ENCODE data around the gene ZFYVE19.

ZFYVE19 gene

DNA sequence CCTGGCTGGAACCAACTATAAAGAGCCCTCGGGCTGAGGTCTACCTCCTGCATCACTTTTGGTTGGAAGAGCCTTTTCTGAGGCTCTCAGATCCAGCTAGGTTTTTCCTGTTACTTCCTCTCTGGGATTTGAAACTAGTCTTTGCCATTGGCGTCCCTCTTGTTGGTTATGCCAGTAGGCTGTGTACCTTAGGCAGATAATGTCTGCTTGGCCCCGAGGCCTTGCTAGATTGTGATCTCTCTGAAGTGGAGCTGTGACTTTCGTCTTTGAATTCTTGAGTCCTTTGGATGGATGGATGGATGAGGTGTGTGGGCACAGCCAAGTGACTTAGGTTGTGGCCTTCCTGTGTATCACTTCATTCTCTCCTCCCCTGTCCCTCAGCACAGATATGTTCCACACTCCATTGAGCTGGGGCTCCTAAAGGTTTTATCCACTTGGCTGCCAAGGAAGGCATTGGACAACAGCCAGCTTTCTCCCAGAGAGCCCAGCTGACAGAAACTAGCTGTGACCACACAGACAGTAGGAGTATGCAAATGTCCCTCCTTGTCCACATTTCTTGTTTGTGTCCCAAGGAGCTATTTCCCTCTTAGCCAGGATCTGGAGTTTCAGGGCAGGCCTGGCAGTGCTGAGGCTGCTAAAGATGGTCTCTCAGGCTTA is 8.3 kb downstream of the ZFYVE19 start:
- DNase-seq (ENCODE audit: low read depth): peak; percentile 23

DNA sequence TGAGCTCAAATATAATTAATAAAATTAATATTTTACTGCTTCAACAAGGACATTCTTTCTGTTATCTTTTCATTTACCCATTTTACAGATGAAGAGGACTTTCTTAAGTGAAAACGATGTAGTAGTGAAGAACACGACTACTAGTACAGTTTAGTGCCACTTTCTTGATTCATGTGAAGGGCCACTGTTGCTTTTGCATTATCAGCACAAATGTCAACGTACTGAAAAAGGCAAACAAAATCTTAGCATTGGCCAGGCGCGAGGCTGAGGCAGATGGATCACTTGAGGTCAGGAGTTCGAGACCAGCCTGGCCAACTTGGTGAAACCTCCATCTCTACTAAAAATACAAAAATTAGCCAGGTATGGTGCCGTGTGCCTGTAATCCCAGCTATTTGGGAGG is 12.2 kb downstream of the ZFYVE19 start:
- DNase-seq (ENCODE audit: low read depth): no peak

DNA sequence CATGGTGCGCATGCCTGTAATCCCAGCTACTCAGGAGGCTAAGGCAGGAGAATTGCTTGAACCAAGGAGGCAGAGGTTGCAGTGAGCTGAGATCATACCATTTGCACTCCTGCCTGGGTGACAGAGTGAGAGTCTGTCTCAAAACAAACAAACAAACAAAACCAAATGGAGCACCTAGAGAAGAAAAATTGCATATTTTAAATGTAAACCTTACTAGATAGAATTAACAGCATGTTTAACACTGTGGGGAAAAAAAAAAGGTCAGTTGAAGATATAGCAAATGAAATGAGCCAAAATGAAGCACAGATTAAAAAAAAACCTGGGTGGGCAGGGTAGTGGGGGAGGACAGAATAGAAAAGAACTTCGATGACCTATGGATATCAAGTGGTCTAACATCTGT is 14.3 kb downstream of the ZFYVE19 start:
- DNase-seq (ENCODE audit: low read depth): no peak

DNA sequence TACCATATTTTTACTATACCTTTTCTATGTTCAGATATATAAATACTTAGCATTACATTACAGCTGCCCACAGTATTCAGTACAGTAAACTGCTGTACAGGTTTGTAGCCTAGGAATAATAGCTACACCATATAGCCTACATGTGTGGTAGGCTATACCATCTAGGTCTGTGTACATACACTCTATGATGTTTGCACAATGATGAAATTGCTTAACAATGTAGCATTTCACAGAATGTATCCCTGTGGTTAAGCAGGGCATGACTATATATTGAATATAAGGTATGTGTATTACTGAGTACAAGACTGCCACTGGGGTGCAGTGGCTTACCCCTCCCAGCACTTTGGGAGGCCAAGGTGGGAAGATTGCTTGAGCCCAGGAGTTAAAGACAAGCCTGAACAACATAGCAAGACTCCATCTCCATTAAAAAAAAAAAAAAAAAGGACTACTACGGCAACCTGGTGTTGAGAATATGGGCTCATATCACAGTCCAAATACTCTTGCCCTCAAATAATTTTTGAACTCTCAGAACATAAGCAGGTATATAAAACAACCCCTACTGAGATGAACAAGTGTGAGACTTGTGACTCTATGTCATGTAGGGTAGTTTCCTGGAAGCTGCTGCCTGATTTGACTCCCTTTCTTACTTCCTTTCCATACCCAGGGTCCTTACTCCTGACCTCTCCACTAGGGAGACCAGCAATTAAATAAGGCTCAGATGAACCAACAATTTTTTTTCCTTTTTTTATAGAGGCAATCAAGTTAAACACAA is 16.9 kb downstream of the ZFYVE19 start:
- DNase-seq (ENCODE audit: low read depth): no peak

DNA sequence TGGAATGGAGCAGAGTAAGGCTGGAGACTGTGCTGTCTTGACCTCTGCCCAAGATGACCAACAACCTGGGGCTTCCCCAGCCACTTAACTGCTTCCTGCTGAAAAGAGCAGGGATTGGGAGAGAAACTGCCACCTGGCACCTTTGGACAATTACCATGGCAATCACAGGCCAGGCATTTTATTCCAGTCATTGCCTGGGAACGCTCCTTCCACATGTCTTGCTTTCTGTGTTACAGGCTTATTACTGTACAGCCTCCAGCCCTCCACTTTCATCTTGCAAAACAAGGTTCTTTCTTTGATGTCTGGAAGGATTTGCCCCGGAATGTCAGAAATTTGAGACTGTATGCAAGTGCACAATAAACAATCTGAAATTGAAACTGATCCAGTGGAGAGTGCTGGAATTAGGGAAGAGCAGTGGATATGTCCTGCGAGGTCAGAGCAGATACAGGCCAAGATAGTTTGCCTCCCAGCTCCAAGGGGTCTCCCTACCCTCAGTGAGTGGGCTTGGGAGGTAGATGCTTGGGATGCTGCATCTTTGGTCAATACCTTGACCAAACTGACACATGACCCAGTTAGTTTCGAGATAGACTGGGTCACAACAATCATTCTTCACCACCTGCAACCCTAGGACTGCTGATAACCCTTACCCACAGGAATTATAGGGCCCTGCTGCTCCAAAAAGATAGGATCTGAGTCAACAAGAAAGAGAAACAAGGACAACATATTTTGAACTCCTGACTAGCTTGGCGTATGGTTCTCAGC is 19.0 kb downstream of the ZFYVE19 start:
- peak; percentile 55 for DNase-seq (ENCODE audit: low read depth)

DNA sequence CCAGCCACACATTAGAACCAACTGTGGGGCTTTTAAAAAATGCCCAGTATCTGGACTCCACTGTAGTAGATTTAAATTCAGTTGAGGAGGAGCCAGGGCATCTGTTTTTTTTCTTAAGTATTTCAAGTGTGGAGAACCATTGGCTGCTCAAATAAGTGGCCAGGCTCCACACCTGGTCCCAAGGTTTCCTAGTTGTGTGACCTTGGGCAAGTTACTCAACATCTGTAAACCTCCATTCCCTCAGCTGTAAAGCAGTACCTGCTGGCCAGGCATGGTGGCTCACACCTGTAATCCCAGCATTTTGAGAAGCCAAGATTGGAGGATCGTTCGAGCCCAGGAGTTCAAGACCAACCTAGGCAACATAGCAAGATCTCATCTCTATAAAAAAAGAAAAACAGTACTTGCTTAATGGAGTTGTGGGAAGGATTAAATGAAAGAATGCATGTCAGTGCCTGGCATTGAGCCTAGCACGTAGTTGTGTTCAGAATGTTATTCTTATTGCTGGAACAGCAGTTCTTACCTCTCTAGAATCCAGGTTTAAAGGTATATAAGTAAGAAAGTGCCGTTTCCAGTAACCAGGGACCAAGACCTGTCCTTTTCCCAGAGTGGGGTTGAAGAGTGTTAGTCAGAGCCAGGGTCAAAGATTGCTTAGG is 19.7 kb downstream of the ZFYVE19 start:
- DNase-seq (ENCODE audit: low read depth): peak; percentile 44

DNA sequence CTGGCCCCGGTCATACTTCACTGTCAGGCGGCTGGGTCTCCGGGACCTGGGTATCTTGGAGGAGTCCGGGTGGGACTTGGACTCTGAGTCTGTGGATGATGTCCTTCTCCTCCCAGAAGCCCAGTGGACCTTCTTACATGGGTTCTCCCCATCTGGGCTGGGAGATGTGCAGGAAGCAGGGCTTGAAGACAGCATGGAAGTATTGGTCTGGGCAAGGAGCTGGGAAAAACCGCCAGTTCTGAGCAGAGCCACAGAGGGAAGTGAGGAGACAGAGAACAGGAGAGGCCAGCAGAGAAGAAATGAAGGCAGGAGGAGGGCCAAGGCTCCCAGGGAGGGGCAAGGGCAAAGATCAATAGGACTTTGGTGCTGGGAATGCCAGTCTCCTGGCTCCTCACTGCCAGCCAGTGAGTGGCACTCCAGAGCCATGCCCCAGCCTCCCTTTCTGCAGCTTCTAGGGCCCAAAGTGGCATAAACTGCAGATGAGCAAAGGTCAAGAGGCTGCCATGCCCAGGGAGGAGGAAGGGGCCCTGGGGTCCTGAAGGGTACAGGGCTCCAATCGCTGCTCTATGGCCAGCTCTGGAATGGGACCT is 21.7 kb downstream of the ZFYVE19 start, which contains the start of gene PPP1R14D:
PPP1R14D (minus strand) TSS at position 262 of the 590 bp plus-strand sequence; CDS start at position 195, 67 bp downstream.
- no peak for DNase-seq (ENCODE audit: low read depth)

DNA sequence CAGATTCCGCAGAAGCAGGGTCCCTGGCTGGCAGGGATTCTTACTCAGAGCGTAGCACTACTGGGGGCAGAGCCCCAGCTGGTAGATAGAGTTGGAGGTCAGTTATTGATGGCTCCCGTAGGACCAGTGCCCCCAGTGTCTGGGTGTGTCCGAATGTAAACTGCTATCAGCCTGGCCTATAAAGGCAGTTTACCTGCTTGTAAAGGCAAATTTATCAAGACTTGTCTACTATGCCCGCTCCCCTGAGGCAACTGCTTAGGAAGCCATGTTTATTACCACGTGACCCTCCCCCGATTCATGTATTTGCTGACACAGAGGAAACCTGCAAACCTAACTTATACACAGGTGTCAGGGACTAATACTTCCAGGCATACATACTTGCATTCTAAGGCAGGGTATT is 22.2 kb downstream of the ZFYVE19 start:
- no peak for DNase-seq (ENCODE audit: low read depth)

DNA sequence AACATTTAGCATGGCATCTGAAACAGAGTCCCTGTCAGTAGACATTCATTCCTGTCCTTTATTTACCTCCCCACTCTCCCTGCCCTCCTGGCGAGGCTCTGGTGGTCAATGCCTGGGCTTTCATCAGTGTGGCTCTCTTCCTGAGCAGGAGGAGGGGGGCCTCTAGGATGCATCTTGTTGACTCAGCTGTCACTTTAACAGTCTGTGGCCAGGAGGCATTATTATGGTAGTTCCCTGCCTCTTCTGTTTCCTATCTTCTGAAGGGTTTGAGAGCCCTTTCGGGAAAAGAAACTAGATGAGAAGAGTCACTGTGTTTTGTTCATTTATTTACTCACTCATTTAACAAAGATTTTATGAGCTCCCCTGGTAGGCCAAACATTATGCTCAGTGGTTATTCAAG is 24.0 kb downstream of the ZFYVE19 start:
- DNase-seq (ENCODE audit: low read depth): no peak

DNA sequence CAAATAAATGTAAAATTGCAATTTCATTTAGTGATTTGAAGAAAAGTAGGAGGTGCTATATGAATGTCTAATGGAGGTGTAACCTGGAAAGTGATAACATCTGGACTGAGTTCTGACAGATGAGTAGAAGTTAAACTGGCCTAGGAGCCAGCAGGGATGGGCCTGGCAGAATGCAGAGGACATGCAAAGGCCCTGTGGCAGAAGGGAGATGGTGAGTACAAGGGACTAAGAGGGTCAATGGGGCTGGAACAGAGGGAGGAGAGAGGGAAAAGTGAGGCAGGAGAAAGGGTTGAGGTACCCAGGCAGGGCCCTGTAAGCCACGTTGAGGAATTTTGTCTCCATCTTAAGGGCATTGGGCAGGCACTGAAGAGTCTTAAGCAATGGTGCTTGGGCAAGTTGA is 25.0 kb downstream of the ZFYVE19 start:
- no peak for DNase-seq (ENCODE audit: low read depth)

DNA sequence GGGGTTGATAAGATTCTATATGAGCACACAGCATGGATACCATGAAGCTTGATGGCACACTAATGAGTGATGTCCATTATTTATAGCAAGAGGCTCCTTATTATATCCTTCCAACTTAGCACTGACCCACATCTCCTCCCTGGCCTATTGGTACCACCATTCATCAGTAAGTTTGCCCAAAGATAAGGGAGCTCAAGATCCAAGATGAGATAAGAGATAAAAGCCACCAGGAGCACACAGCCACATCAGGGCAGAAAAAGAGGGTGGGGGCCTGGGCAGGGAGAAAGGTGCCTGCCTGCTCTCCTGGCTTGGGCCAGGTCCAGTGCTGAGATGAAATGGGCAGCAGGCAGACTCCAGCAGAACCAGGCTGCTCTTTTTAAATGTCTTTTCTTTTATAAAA is 26.0 kb downstream of the ZFYVE19 start:
- DNase-seq (ENCODE audit: low read depth): no peak

DNA sequence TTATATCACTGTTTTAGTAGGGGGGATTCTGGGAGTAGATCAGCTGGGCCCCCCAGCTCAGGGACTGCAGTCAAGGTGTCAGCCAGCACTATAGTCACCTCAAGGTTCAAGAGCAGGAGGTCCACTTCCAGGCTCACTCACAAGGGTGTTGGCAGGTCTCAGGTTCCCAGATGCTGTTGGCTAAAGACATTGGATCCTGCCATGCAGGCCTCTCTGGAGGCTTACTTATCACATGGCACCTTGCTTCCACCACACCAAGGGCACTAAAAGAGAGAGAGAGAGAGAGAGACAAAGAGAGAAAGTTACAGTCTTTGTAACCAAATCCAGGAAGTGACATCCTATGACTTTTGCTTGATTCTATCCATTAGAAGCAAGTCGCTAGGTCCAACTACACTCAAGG is 29.1 kb downstream of the ZFYVE19 start:
- no peak for DNase-seq (ENCODE audit: low read depth)

DNA sequence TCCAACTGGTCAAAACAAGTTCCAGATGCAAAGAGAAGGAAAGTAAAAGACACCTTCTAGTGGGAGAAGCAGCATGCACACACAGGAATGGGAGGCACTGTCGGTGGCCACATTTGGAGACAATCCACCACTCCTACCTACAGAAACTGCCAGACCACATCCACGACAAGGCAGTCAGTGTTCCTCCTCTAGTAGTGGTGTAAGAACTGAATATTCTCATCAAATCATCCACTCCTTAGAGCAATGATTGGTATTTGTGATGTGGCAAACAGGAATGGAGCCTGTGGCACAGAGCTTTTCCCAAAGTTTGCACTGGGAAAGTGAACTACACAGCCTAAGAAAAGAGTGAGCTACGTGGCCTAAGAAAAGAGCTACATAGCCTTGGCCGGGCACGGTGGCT is 31.9 kb downstream of the ZFYVE19 start:
- peak; percentile 54 for DNase-seq (ENCODE audit: low read depth)

DNA sequence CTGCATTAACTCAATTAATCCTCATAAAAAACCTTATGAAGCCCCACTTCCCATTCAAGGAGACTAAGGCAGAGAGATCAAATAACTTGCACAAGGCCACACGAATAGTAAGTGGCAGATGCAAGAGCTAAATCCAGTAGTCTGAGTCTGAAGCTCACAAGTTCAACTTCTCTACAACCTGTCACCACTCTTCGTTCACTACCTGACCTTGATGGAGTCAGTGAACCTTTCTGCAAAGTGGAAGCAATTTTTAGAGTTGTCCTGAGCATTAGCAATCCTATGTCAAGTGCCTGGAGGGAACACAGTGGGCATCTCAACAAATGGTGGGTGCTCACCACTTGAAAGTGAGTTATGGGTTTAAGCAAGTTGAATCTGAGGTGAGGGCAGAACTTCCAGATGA is 34.9 kb downstream of the ZFYVE19 start:
- DNase-seq (ENCODE audit: low read depth): no peak

DNA sequence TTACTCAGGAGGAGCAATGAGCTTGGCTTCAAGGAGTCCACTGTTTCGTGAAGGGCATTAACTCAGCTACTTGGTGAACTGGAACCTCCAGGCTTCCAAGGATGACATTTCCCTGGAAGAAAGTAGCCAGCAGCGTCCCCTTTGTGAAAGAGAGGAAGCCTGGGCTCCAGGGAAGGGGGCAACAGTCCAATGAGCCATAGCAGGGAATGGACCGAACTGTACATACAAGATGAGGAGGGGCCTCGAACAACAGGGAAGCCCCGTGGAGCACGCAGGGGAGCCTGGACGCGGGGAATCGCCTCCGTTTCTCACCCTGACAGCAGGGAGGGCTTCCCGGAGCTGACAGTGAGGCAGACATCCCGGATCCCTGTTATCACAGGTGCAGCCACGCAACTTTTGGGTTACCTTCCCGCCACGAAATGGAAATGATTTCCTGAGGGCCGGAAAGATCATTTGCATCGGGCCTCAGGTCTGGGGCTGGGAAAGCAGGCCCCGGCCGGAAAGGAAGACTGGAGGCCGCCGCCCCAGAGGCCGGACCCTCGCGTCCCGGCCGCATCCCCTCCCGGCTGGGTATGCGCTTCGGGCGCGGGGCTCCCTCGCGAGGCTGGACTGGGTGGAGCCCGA is 36.5 kb downstream of the ZFYVE19 start:
- no peak for DNase-seq (ENCODE audit: low read depth)

DNA sequence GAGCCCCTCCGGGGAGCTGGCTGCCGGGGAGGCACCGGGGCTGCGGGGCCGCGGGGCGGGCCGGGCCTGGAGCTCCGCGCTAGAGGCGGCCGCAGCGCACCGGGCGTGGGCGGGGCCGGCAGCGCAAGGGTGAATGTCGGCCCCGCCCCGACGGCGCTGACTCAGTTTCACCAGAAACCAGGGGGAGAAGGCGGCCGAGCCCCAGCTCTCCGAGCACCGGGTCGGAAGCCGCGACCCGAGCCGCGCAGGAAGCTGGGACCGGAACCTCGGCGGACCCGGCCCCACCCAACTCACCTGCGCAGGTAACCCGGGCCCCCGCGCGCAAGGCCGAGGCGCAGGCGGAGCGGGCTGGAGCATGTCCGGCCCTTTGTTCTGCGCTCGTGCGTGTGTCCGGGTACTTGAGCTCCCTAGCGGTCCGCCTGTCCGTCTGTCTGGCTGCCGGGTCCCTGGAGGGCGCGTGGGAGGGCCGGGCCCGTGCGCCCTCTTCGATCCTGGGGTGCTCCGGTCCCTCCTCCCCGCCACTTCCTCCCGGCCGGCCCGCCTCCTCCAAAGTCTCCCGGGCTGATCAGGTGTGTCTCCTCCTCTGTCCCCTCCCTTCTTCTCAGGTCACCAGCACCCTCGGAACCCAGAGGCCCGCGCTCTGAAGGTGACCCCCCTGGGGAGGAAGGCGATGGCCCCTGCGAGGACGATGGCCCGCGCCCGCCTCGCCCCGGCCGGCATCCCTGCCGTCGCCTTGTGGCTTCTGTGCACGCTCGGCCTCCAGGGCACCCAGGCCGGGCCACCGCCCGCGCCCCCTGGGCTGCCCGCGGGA is 37.2 kb downstream of the ZFYVE19 start, which contains the start of gene SPINT1:
SPINT1 (plus strand) TSS at position 164 of the 811 bp plus-strand sequence; CDS start at position 671, 507 bp downstream.
- DNase-seq (ENCODE audit: low read depth): peak; percentile 14

DNA sequence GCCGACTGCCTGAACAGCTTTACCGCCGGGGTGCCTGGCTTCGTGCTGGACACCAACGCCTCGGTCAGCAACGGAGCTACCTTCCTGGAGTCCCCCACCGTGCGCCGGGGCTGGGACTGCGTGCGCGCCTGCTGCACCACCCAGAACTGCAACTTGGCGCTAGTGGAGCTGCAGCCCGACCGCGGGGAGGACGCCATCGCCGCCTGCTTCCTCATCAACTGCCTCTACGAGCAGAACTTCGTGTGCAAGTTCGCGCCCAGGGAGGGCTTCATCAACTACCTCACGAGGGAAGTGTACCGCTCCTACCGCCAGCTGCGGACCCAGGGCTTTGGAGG is 37.8 kb downstream of the ZFYVE19 start:
- peak; percentile 21 for DNase-seq (ENCODE audit: low read depth)

DNA sequence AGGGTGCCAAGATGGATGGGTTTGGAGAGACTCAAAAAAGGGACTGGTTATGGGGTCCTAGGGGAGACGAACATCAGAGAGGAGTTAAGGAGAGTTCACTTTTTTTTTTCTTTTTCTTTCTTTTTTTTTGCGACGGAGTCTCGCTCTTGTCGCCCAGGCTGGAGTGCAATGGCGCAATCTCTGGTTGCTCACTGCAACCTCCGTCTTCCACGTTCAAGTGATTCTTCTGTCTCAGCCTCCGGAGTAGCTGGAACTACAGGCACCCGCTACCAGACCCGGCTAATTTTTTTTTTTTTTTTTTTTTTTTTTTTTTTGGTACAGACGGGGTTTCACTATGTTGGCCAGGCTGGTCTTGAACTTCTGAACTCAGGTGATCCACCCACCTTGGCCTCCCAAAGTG is 38.1 kb downstream of the ZFYVE19 start:
- DNase-seq (ENCODE audit: low read depth): no peak

DNA sequence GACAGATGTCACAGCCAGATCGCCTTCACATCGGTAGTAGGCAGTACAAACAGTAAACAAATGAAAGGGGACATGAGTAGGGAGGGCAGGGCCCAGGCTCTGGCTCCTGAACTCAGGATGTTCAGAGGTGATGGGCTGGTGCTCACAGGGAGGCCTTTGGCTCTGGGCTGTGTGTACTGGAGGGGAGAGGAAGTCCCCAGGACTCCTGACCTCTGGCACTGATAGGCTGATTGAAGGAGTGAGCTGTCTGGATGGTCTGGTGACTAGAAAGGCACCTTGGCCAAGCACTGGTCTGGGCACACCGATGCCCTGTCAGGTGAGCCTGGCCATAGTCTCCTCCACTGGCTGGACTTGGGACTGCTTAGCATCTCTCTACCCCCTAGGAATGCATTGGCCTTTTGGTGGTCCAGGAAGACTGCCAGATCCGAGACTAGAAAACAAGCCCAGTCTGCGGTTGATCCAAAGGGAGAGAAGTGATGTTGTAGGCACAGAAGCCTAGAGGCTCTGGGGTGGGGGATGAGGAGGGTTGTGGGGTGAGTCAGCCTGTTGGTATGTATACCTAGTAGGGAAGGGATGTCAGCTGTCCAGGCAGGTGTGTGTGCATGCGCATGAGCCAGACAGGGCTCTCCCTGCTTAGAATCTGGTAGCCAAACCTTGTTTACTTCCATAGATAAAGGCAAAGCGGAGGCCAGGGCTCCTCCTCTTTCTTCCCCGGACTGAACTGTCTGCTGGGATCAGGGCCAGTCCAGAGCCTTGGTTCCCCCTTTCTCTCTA is 38.8 kb downstream of the ZFYVE19 start:
- no peak for DNase-seq (ENCODE audit: low read depth)

DNA sequence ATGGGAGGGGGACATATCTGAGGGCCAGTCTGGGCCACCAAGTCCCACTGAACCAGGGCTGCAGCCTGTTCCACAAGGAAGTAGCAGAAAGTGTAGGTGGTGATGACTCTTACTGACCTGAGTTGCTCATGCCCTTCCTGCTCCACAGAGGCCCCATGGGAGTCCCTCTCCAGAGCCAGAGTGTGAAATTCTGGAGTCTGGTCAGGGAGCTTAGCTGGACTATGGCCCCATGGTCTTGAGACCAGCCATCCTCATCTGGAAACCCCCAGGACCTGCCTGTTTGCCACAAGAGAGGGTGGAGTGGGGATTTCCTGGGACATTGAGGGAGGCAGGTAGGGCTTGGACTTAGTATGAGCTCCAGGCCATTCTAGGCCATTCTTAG is 39.9 kb downstream of the ZFYVE19 start:
- DNase-seq (ENCODE audit: low read depth): no peak
